Daoy (cell line): Measurements from ENCODE around the gene SSBP2. TPM values are rescaled to one million over a fixed set of nuclear protein-coding genes. Genes with fewer than 3 reads are reported as not detected.
A peak's percentile ranks its signal among the peaks of the same experiment; 100 is the strongest.

Experiments used
- DNase-seq: peaks from one replicate; pipeline ENCODE4 v3.0.0-alpha.2; 2015; ENCODE audit warnings: low read depth
- total RNA-seq: library from RNA; depleted of rRNA; stranded (reverse); fragments of >200 nt; shearing (Covaris generic); gene quantifications from 2 replicates; pipeline ENCODE4 v1.2.3, GENCODE V29; 2014

SSBP2 gene
- total RNA-seq, 1 experiment from 2014 or later: 15.0 TPM

GRCh38 chr5:81590498-81591384, 160.2 kb downstream of the SSBP2 start:
- DNase-seq: no peak

DNA sequence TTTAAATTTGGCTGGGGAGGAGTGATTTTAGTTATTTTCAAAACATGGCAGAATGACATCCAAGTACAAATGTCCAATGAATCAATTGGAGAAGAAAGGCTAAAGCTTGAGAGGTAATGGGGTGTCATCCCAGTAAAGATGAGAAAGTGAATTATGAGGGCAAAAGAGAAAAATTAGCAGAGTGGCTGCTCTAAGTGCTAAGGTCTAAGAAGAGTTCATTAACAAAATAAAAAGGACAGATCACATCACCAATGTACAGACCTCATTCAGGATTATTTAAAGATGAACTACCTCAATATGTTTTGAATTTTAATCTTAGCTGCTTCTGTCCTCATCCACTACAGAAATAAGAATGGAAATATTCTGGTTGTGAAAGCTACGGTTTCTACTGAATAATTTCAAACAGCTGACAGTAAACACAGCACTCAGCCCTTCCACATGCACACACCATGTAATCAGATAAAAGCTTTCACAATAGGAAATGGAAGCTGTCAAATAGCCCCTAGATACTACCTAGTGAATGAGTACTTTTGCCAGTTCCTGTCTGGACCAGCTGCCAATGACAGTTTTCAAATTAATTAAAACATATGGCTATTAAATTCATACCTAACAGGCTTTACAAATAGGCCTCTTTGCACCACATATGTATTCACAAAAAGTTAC, 171.5 kb downstream of the SSBP2 start:
- no peak for DNase-seq

DNA sequence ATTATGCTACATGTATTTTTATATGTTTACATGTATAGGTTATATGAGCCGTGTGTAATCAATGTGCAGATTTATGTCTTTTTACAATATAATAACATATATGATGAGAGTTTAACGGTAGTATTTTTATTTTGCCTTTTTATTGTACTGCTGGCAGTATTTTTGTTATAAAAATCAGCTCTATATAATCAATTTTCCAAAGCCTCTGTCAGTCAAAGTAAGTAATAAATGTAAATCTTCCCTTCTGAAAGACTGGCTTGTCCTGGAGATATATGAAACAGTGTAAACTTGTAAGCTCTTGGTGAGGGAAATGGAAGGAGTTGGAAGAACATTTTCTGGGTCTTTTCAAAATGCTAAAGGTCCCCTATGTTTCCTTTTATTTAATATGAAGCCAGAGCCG, 173.8 kb downstream of the SSBP2 start:
- DNase-seq: no peak

DNA sequence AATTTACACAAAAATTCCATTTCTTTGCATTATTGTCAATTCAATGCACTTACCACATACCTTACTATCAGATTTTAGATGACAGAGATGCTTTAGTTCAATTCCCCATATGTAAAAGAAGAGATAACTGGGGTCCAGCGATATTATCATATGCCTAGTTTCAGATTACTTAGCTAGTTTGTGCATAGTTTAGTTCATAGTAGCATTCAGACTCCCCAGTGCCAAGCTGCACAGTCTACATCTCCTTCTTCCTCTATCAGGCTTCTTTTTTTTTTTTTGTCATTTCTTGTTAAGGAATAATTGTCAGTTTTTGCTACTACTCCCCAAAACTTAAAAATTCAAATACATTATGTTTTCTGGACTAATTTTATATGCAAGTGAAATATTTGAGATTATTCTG, 175.0 kb downstream of the SSBP2 start:
- DNase-seq: no peak

GRCh38 chr5:81572201-81572600, 178.7 kb downstream of the SSBP2 start:
- no peak for DNase-seq

GRCh38 chr5:81558188-81558587, 192.7 kb downstream of the SSBP2 start:
- no peak for DNase-seq

DNA sequence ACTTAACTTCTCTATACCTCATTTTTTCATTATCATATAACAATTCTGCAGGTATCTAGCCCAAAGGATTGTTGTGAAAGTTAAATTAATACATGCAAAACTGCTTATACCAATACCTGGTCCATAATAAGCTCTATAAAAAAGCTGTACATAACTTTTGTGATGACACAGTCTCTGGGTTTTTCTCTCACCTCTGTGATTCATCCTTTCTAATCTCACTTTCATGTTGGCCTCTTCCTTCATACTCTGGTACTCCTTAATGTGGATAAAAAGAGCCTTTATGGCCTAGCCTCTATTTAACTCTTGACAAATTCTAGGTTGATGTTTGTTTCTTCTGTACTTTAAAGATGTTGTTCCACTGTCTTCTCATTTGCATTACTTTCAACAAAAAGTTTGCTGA, 194.1 kb downstream of the SSBP2 start:
- no peak for DNase-seq

DNA sequence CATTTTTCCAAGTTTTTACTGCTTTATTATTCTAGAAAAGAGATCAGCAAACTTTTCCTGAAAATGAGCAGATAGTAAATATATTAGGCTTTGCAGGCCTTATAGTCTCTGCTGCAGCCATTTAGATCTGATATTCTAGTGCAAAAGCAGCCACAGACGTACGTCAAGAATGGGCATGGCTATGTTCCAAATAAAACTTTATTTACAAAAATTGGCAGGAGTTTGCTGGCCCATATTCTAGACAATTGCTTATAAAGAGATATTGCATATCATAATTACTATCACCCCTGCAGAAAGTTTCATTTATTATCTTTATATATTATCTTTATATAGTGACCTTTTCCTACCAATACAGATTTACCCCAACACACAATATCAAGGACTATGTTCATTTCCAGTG, 195.0 kb downstream of the SSBP2 start:
- DNase-seq: no peak

GRCh38 chr5:81554647-81555046, 196.2 kb downstream of the SSBP2 start:
- DNase-seq: no peak

DNA sequence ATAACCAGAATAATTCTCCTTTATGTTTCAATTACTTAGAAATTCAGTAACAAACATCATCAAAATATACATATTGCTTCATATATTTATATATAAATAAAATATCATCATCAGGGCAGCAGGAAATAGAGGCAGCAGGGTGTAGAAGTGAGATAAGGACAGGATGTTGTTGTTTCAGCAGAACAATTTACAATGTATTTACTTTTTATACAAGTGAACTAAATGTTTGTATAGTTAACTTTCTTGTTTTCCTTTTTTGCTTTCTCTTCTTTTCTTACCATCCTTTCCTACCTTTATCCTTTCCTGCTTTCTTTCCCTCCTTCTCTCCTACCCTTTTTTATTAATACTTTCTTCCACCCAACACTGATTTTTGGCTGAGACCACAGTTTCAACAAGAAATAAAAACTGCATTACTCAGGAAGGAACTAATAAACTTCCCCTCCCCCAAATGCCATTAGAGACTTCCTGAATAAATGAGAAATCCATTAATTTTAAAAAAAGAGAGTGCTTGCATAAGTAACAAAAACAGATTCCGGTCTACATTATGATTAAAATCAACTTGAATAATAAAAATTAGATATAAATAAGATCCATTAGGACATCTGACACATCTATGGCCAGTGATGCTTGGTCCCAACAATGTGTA, 197.2 kb downstream of the SSBP2 start:
- no peak for DNase-seq

- DNase-seq: peak; percentile 30
Measured at GRCh38 chr5:81552852-81553566, 197.9 kb downstream of the SSBP2 start.

- no peak for DNase-seq
Measured at GRCh38 chr5:81549123-81549522, 201.8 kb downstream of the SSBP2 start.

GRCh38 chr5:81547001-81547400, 203.9 kb downstream of the SSBP2 start:
- no peak for DNase-seq

DNA sequence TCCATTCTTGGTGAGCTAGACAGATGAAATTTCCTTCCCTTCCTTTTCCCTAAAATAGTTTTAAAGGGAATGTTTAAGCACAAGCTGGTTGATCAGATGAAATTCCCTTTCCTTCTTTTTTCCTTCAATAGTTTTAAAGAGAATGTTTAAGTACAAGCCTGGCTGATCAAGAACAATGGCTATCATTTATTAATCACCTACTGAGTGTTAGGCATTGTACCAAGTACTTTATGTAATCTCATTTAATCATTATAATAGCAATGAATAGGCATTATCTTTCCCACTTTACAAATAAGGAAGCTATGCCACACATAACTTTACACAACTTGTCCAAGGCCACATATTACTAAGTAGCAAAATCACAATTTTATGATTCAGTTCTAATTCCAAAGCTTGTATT, 205.0 kb downstream of the SSBP2 start:
- DNase-seq: no peak

DNA sequence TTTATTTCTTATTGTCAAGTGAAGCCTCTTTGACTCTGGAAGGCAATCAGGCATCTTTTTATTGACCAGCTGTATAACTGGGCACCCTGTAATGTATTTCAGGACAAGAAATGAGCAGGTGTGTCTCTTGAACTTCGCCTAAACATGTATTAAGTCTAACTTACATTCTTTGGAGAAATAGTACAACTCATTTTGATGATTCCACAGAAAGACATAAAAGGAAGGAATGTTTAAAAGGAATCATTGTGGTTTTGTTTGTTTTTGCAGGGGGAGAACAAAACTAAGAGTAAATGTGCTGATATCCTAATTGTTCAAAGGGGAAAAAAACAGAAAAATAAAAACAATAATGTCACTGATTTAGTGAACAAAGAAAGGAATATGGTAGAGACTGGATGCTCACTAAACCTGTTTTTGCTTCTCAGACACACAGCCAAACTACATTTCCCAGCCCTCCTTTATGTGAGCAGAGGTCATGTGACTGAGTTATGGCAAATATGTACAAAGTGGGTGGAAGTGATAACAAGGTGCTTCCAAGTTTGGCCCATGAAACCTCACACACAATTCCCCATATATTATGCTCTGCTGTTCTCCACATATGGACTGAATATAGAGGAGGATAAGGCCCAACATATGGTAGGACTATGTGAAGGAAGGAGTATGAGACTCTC, 206.4 kb downstream of the SSBP2 start:
- no peak for DNase-seq

- DNase-seq: no peak
Measured at GRCh38 chr5:81542242-81542641, 208.7 kb downstream of the SSBP2 start.

DNA sequence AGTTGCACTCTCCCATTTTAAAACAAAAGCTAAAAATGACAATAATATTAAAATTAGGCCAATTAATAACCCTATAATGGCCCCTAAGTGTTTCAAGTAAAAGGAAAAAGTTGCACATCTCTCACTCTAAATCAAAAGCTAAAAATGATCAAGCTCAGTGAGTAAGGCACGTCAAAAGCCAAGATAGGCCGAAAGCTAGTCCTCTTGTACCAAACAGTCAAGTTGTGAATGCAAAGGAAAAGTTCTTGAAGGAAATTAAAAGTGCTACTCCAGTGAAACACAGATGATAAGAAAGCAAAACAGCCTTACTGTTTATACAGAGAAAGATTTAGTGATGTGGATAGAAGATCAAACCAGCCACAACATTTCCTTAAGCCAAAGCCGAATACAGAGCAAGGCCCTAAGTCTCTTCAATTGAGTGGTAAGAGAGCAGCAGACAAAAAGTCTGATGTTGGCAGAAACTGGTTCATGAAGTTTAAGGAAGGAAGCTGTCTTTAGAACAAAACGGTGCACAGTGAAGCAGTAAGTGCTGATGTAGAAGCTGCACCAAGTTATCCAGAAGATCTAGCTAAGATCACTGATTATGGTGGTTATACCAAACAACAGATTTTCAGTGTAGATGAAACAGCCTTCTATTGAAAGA, 212.9 kb downstream of the SSBP2 start:
- no peak for DNase-seq

DNA sequence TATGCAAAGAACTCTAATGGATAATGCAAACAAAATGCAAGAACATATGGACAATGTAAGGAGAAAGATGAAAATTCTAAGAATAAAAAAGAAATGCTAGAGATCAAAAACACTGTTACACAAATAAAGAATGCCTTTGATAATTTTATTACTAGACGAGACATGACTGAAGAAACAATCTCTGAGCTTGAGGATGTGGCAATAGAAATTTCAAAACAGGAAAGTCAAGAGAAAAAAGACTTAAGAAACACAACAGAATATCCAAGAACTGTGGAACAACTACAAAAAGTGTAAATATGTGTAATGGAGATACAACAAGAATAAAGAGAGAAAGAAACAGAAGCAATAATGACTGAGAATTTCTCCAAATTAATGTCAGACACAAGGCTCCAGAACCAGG, 216.5 kb downstream of the SSBP2 start:
- no peak for DNase-seq

DNA sequence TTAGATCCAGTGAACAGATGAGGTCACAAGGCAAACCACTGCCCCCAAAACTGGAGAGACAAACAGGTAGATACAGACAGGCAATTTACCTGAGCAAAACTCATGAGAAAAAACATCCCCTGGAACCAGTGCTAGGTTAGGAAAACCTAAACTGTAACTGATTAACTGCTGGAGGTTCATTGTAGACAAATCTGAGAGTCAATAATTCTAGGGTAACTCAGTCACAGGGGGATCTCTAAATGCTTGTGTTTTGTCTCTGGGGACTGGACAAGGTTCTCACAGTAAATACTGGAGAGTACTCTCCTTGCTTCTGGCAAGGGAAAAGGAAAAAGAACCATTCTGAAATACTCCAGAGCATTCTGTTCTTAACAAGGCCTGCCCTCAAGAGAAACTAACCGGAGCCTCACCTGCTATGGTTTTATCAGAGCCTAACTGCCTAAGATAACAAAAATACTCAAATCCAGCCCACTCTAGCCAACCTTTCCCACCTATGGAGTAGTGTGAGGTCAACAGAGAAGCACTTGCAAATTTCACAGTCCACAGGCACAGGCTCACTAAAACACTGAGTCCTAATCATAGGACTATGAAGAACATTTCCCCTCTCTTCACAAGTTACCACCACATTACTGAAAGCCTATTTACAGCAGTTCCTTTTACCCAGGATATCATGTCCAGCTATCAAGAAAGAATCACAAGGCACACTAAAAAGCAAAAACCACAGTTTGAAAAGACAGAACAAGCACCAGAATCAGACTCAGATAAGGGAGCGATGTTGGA, 217.1 kb downstream of the SSBP2 start:
- DNase-seq: no peak

DNA sequence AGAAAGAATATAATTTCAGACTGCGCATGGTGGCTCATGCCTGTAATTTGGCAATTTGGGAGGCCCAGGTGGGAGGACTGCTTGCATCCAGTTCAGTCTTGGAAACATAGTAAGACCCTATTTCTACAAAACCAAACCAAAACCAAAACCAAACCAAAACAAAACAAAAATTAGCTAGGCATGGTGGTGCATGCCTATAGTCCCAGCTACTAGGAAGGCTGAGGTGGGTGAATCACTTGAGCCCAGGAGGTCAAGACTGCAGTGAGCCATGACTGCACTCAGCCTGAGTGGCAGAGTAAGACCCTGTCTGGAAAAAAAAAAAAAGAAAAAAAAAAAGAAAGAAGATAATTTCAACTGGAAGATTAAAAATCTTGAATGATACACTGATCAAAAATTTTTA, 220.0 kb downstream of the SSBP2 start:
- peak; percentile 43 for DNase-seq
